Mesenchymal stem cell (in vitro differentiated cells and primary cell): Measurements from ENCODE around the gene LIMCH1.

Experiments
- DNase-seq: peaks from one replicate; pipeline ENCODE4 v3.0.0-alpha.2; 2013
- H2AFZ ChIP-seq: one replicate; pipeline ENCODE4 v1.6.1; 2013; ENCODE audit warnings: low read depth, mild to moderate bottlenecking, control low read depth, inconsistent platforms, low read length, moderate library complexity
- H2AK5ac ChIP-seq: 2 replicates; pipeline ENCODE4 v1.6.1; 2013; ENCODE audit warnings: low read length, moderate library complexity, mild to moderate bottlenecking, inconsistent platforms; ENCODE audit not compliant: severe bottlenecking
- H2BK120ac ChIP-seq: one replicate; pipeline ENCODE4 v1.6.1; 2013; ENCODE audit warnings: low read depth, mild to moderate bottlenecking, inconsistent platforms, low read length, moderate library complexity
- H2BK12ac ChIP-seq, 2 experiments: one replicate each; pipeline ENCODE4 v1.6.1; 2013; ENCODE audit warnings: inconsistent platforms in 2 of 2, low read length in 2 of 2, mild to moderate bottlenecking in 2 of 2, moderate library complexity in 2 of 2, control low read depth in 1 of 2
- H2BK15ac ChIP-seq: one replicate; pipeline ENCODE4 v1.6.1; 2013; ENCODE audit warnings: mild to moderate bottlenecking, low read depth, inconsistent platforms; ENCODE audit not compliant: poor library complexity, severe bottlenecking
- H2BK5ac ChIP-seq: 2 replicates; pipeline ENCODE4 v1.6.1; 2013; ENCODE audit warnings: low read depth, mild to moderate bottlenecking, low read length, control low read depth, inconsistent platforms; ENCODE audit not compliant: poor library complexity, severe bottlenecking
- H3K14ac ChIP-seq, 2 experiments: one replicate each; pipeline ENCODE4 v1.6.1; 2013; ENCODE audit warnings: inconsistent platforms in 2 of 2, low read length in 2 of 2, control low read depth in 1 of 2, mild to moderate bottlenecking in 1 of 2, moderate library complexity in 1 of 2
- H3K18ac ChIP-seq, 2 experiments: one replicate each; pipeline ENCODE4 v1.6.1; 2013; ENCODE audit warnings: inconsistent platforms in 2 of 2, low read length in 2 of 2, control low read depth in 1 of 2, low read depth in 1 of 2, mild to moderate bottlenecking in 1 of 2
- H3K23ac ChIP-seq, 2 experiments: one replicate each; pipeline ENCODE4 v1.6.1; 2013; ENCODE audit warnings: inconsistent platforms in 2 of 2, low read length in 2 of 2, mild to moderate bottlenecking in 2 of 2, moderate library complexity in 2 of 2, control low read depth in 1 of 2
- H3K27ac ChIP-seq: 2 replicates; pipeline ENCODE4 v1.5.1; 2013; ENCODE audit warnings: mild to moderate bottlenecking, moderate library complexity, low read length, control low read depth, inconsistent platforms; ENCODE audit not compliant: poor library complexity, severe bottlenecking
- H3K27me3 ChIP-seq, 2 experiments: 2 replicates each; pipeline versions ENCODE4 v1.6.1 to v1.7.0; 2013; ENCODE audit warnings: low read length in 2 of 2, mild to moderate bottlenecking in 2 of 2, moderate library complexity in 2 of 2, control low read depth in 1 of 2, inconsistent platforms in 1 of 2; ENCODE audit not compliant: control insufficient read depth in 1 of 2, insufficient read depth in 1 of 2
- H3K36me3 ChIP-seq, 2 experiments: 2 replicates each; pipeline versions ENCODE4 v1.6.1 to v1.7.0; 2013; ENCODE audit warnings: low read length in 2 of 2, control low read depth in 1 of 2, inconsistent platforms in 1 of 2, low read depth in 1 of 2, mild to moderate bottlenecking in 1 of 2; ENCODE audit not compliant: insufficient read depth in 2 of 2, control insufficient read depth in 1 of 2
- H3K4ac ChIP-seq, 2 experiments: one replicate each; pipeline ENCODE4 v1.6.1; 2013; ENCODE audit warnings: inconsistent platforms in 2 of 2, low read length in 2 of 2, mild to moderate bottlenecking in 2 of 2, moderate library complexity in 2 of 2, control low read depth in 1 of 2, low read depth in 1 of 2
- H3K4me1 ChIP-seq: 2 replicates; pipeline ENCODE4 v1.6.1; 2013; ENCODE audit warnings: low read depth, low read length, control low read depth; ENCODE audit not compliant: control insufficient read depth, insufficient read depth
- H3K4me2 ChIP-seq: 2 replicates; pipeline ENCODE4 v1.6.1; 2013; ENCODE audit warnings: low read length, mild to moderate bottlenecking, inconsistent platforms; ENCODE audit not compliant: poor library complexity, severe bottlenecking
- H3K4me3 ChIP-seq, 2 experiments: 2 replicates each; pipeline versions ENCODE4 v1.5.1 to v1.7.0; 2013; ENCODE audit warnings: low read length in 2 of 2, mild to moderate bottlenecking in 2 of 2, control low read depth in 1 of 2, low read depth in 1 of 2; ENCODE audit not compliant: insufficient read depth in 1 of 2
- H3K79me1 ChIP-seq: replicated peaks from 2 replicates; pipeline ENCODE4 v1.6.1; 2013; ENCODE audit warnings: mild to moderate bottlenecking, control low read depth, low read length, inconsistent platforms; ENCODE audit not compliant: poor library complexity, severe bottlenecking
- H3K9ac ChIP-seq: 2 replicates; pipeline ENCODE4 v1.7.0; 2013; ENCODE audit warnings: mild to moderate bottlenecking, low read length, moderate library complexity
- H3K9me3 ChIP-seq: 2 replicates; pipeline ENCODE4 v1.7.0; 2013; ENCODE audit warnings: mild to moderate bottlenecking, low read length; ENCODE audit not compliant: control insufficient read depth
- H4K8ac ChIP-seq: one replicate; pipeline ENCODE4 v1.6.1; 2013; ENCODE audit warnings: inconsistent platforms, mild to moderate bottlenecking, low read length, moderate library complexity
- H4K91ac ChIP-seq: one replicate; pipeline ENCODE4 v1.6.1; 2013; ENCODE audit warnings: mild to moderate bottlenecking, low read length, inconsistent platforms
- WGBS: methylation state at CpG from one replicate; pipeline ENCODE4 v1.1.7; 2013; ENCODE audit warnings: mixed read lengths; 5-methylcytosine and 5-hydroxymethylcytosine counted together

Gene LIMCH1

DNA sequence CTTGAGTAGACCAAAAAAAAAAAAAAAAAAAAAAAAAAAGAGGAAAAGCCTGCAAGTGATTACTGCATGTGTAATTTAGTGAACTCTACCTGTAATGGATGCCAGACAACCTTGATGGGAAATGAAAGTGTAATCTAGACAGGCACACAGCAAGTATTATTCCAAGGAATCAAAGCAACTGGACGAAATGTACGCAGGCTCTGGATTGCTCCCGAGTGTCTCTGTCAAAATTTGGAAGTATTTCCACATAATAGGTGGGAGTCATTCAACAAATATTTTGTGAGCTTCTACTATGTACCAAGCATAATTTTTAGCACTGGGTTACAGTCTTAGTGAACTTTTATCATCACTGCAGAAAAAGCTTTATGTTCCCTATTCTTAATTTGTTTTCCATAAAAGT is 64.2 kb downstream of the LIMCH1 start:
- Histone ChIP-seq H3K27me3 (peaks cover 0 to 6% of the 10 kb centered on the region in 2 experiments), H3K79me1 (no peaks in the 10 kb centered on the region), H3K14ac (no peak overlapping the region), H3K18ac (no peak overlapping the region), H2BK120ac (no peak overlapping the region), H4K91ac (no peak overlapping the region), H2AK5ac (no peak overlapping the region), H4K8ac (no peak overlapping the region), H3K27ac (no peak overlapping the region), H3K4me3 (no peak overlapping the region), H3K36me3 (no peaks in the 10 kb centered on the region), H3K9ac (no peak overlapping the region), H2BK5ac (no peak overlapping the region), H3K4ac (no peak overlapping the region), H3K4me1 (no peaks in the 10 kb centered on the region), H3K23ac (no peak overlapping the region), H3K4me2 (no peak overlapping the region), H2AFZ (no peak overlapping the region), H2BK12ac (no peak overlapping the region), H3K9me3 (no peaks in the 10 kb centered on the region), H2BK15ac (no peak overlapping the region)
- 100% methylated on average over 3 of the region's 3 CpGs for WGBS
- DNase-seq: no peak

DNA sequence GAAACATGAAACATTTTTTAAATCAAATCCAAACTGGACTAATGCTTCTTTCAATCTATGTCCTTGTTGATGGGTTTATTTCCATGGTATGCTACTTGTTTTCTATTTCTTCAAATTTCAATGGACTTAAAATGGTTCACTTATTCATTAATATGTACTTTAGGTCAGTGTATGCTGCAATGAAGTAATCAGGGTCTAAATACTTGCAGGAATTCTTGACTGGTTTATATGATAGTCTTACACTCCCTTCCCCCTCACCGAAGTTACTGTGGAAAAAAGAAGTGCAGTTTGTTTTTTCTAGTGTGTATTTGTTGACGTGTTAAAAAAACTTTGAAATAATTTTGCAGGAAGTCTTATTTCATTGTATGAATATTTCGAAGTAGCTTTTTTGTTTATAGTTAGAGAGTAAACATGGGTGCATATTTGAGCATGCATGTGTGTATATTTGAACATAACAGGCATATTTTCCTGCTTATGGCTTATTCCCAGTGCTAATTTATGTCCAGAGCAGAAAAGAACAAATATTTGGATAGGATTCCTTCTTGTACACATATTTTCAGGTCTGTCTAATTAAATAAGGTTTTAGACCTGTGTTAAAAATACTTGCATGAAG is 65.0 kb downstream of the LIMCH1 start:
- H3K18ac ChIP-seq: no peak overlapping the region
- H2BK120ac ChIP-seq: no peak overlapping the region
- H2AFZ ChIP-seq: no peak overlapping the region
- H2BK15ac ChIP-seq: no peak overlapping the region
- no peak overlapping the region for H3K14ac ChIP-seq
- no peaks in the 10 kb centered on the region for H3K79me1 ChIP-seq
- no peaks in the 10 kb centered on the region for H3K27me3 ChIP-seq
- H3K23ac ChIP-seq: no peak overlapping the region
- WGBS: 39% methylated on average over 3 of the region's 3 CpGs
- H3K27ac ChIP-seq: no peak overlapping the region
- H4K91ac ChIP-seq: no peak overlapping the region
- peak; percentile 23 for DNase-seq
- H3K36me3 ChIP-seq: no peaks in the 10 kb centered on the region
- H3K4me1 ChIP-seq: no peaks in the 10 kb centered on the region
- H2BK5ac ChIP-seq: no peak overlapping the region
- no peaks in the 10 kb centered on the region for H3K9me3 ChIP-seq
- no peak overlapping the region for H3K9ac ChIP-seq
- H3K4ac ChIP-seq: no peak overlapping the region
- no peak overlapping the region for H2AK5ac ChIP-seq
- H3K4me3 ChIP-seq: no peak overlapping the region
- H2BK12ac ChIP-seq: no peak overlapping the region
- no peak overlapping the region for H4K8ac ChIP-seq
- no peak overlapping the region for H3K4me2 ChIP-seq

DNA sequence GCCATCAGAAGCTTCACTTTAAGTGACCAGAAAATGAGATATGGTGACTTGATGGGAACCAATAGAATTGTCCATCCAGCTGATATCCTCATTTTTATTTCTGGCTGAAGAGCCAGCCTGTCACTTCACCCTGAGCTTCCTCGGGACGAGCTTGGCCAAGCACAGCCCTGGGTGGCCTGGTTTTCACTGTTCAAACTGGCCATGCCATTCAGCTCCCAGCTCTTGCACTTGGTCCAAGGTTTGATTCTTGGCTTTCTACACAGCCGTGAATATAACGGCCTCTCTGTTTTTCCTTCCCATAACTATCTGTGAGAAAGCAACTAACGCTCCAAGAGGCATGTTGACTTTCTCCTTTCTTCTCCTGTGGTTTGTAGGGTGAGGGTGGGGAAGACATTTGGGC is 71.9 kb downstream of the LIMCH1 start:
- no peak overlapping the region for H2AK5ac ChIP-seq
- H3K27ac ChIP-seq: no peak overlapping the region
- no peak overlapping the region for H3K4ac ChIP-seq
- H2BK5ac ChIP-seq: no peak overlapping the region
- no peak overlapping the region for H3K9ac ChIP-seq
- no peak overlapping the region for H3K4me2 ChIP-seq
- no peak overlapping the region for H2BK120ac ChIP-seq
- DNase-seq: no peak
- no peak overlapping the region for H4K91ac ChIP-seq
- no peak overlapping the region for H3K14ac ChIP-seq
- H3K79me1 ChIP-seq: no peaks in the 10 kb centered on the region
- H3K23ac ChIP-seq: no peak overlapping the region
- no peak overlapping the region for H3K18ac ChIP-seq
- H2BK12ac ChIP-seq: no peak overlapping the region
- WGBS: 94% methylated on average over 4 of the region's 5 CpGs
- no peaks in the 10 kb centered on the region for H3K36me3 ChIP-seq
- H2AFZ ChIP-seq: no peak overlapping the region
- peaks cover 0 to 9% of the 10 kb centered on the region in 2 experiments for H3K27me3 ChIP-seq
- no peaks in the 10 kb centered on the region for H3K9me3 ChIP-seq
- no peak overlapping the region for H3K4me3 ChIP-seq
- peaks cover 6% of the 10 kb centered on the region for H3K4me1 ChIP-seq
- no peak overlapping the region for H2BK15ac ChIP-seq
- H4K8ac ChIP-seq: no peak overlapping the region

DNA sequence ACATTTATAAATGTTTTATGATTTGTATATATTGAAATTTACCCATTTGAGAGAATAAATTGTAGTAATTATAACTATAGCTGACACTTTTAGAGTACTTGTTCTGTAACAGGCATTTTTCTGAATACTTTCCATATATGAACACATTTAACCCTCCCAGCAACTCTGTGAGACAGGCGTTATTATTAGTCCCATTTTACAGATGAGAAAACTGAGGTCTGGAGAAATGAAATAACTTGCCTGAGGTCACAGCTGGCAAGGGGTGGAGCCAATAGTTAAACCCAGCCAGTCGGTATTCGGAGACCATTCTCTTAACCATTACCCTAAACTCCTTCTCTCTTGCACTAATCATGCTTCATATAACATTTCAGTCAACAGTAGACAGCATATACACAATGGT is 72.5 kb downstream of the LIMCH1 start:
- Histone ChIP-seq H3K9ac (no peak overlapping the region), H3K4me2 (no peak overlapping the region), H3K4me3 (no peak overlapping the region), H2BK120ac (no peak overlapping the region), H3K18ac (no peak overlapping the region), H3K79me1 (no peaks in the 10 kb centered on the region), H3K36me3 (no peaks in the 10 kb centered on the region), H3K4me1 (peaks cover 6% of the 10 kb centered on the region), H2AK5ac (no peak overlapping the region), H3K23ac (no peak overlapping the region), H4K8ac (no peak overlapping the region), H3K14ac (no peak overlapping the region), H3K27ac (no peak overlapping the region), H3K4ac (no peak overlapping the region), H2AFZ (no peak overlapping the region), H2BK15ac (no peak overlapping the region), H2BK12ac (no peak overlapping the region), H4K91ac (no peak overlapping the region), H3K27me3 (peaks cover 0 to 9% of the 10 kb centered on the region in 2 experiments), H3K9me3 (no peaks in the 10 kb centered on the region), H2BK5ac (no peak overlapping the region)
- DNase-seq: no peak
- 96% methylated on average over 3 of the region's 3 CpGs for WGBS
